Measurements from ENCODE around the gene PHRF1.
A peak's percentile ranks its signal among the peaks of the same experiment; 100 is the strongest.

Gene PHRF1

DNA sequence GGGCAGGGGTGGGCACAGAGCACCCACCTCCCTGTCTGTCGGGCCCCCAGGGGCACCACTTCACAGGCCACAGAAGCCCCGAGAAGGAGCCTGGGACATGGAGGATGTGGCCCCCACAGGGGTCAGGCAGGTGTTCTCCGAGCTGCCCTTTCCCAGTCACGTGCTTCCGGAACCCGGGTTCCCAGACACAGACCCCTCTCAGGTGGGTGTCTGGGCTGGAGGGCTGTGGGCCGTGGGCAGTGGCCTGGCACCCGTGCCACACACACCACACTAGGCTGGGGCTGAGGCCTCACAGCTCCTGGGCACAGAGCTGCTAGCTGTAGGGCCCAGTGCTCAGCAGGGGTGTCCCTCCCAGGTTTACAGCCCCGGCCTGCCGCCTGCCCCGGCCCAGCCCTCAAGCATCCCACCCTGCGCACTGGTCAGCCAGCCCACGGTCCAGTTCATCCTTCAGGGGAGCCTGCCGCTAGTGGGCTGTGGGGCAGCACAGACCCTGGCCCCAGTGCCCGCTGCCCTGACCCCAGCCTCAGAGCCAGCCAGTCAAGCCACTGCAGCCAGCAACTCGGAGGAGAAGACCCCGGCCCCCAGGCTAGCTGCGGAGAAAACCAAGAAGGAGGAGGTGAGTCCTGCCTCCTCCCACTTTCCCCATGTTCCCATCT lies 34.0 kb downstream of the PHRF1 start:
- H3K4me3 ChIP-seq (ENCODE audit: low read depth, low read length): no peak overlapping the region

GRCh38 chr11:611001-611996 lies 35.0 kb downstream of the PHRF1 start:
- DNase-seq (ENCODE audit: low read depth): no peak
- H3K4me3 ChIP-seq (ENCODE audit: low read depth, low read length): no peak overlapping the region

More for the DNA sequence above, 34.0 kb downstream of the PHRF1 start:
- no peak for DNase-seq (ENCODE audit: low read depth)

DNA sequence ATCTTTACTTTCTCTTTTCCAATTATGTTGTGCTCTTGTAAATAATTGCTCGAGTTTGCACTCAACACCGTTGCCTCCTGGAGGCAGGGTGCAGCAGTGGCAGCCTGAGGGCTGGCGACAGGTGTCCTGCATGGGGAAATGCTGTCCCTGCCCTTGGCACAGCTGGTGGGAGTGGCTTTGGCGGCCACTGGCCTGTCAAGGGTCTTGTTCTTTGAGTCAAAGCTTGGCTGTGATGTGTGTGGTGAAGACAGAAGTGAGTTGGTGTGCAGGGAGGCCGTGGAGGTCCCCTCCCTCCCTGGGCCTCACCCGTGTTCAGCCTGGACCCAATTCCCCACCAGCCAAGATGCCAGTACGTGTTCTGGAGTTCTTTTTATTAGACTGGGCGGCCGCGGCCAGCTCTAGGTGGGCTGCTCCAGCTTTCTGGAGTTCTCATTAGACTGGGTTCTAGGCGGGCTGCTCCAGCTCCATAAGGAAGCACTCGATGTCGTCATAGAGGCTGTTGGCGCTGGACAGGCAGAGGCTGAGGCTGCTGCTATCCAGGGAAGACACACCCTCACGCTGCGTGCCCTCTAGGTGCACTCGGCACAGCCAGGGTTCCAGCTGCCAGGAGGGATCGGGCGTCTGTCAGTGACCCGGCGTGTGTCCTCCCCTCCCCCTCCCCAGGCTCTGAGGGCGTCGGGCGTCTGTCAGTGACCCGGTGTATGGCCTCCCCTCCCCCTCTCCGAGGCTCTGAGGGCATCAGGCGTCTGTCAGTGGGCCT lies 36.1 kb downstream of the PHRF1 start:
- DNase-seq (ENCODE audit: low read depth): no peak
- no peak overlapping the region for H3K4me3 ChIP-seq (ENCODE audit: low read depth, low read length)

DNA sequence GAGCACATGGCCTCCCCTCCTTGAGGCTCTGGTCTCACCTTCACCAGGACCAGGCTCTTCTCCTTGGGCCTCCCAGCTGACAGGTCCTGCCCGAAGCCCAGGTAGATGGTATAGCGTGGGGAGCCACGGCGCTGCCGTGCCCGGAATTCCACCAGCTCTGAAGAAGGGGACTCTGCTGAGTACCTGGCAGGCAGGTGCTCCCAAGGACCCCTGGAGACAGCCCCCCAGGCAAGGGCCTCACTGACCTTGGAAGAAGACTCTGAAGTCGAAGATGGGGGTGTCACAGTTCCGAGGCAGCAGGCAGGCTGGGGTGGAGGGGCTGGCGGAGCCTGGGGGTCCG lies 36.7 kb downstream of the PHRF1 start:
- H3K4me3 ChIP-seq (ENCODE audit: low read depth, low read length): no peak overlapping the region
- no peak for DNase-seq (ENCODE audit: low read depth)

DNA sequence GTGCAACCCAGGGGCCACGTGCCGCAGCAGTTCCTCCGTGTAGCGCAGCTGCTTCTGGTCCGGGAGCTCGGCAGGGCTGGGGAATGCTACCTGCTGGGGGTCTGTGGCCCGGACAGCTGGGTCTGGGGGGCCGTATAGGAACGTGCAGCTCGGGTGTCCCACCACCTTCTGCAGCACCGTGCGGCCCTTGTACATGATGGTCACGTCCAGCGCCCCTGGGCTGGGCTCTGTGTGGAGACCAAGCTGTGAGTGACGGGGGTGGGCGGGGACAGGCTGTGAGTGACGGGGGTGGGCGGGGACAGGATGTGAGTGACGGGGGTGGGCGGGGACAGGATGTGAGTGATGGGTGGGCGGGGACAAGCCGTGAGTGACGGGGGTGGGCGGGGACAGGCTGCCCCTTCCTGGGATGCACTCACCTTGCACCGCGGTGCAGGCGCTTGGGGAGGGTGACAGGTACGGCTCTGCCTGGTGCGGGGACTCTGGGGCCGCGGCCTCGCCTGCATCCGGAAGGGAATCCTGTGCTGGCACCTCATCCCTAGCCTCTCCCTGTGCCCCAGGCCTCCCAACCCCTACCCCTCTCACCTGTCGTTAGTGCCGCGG lies 37.2 kb downstream of the PHRF1 start:
- H3K4me3 ChIP-seq (ENCODE audit: low read depth, low read length): no peak overlapping the region

DNA sequence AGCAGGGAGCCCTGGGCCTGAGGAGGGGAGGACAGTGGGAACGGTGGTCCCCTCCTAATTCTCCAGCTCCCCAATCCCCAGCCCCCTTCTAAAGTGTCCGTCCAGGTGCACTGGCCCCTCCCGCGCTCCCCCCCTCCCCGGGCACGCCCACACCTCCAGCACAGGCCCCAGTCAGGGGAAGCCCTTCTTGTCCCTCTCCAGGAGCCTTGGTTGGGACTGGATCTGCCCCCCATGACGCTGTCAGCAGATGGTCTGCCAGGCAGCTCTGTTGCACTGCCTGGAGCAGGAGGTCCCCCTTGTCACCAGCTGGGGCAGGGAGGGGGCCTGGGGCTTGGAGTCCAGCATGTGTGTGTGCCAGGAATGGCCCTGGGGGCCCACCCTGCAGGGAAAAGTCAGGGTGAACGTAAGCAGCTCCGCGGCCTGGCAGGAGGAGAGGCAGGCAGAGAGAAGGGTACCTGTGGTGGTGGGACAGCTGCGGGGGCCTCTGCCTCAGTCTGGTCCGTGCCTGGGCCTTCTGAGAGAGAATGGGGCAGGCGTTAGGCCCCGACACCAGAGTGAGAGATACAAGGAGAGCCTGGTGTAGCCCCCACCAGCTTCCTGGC lies 37.9 kb downstream of the PHRF1 start:
- no peak overlapping the region for H3K4me3 ChIP-seq (ENCODE audit: low read depth, low read length)

More for the DNA sequence above, 37.2 kb downstream of the PHRF1 start:
- no peak for DNase-seq (ENCODE audit: low read depth)

GRCh38 chr11:614623-615503 lies 38.6 kb downstream of the PHRF1 start:
- H3K4me3 ChIP-seq (ENCODE audit: low read depth, low read length): peak overlapping the region; percentile 63
- no peak for DNase-seq (ENCODE audit: low read depth)

More for the DNA sequence above, 37.9 kb downstream of the PHRF1 start:
- no peak for DNase-seq (ENCODE audit: low read depth)

GRCh38 chr11:615504-616319 lies 39.4 kb downstream of the PHRF1 start, which contains the start of gene IRF7:
TSS of gene IRF7 (minus strand) at chr11:615950. CDS start at chr11:615364, 586 bp downstream.
- peak; percentile 54 for DNase-seq (ENCODE audit: low read depth)
- peak within 1 kb of the TSS; percentile 63 for H3K4me3 ChIP-seq (ENCODE audit: low read depth, low read length)

- H3K4me3 ChIP-seq (ENCODE audit: low read depth, low read length): peak overlapping the region; percentile 63
- no peak for DNase-seq (ENCODE audit: low read depth)
Measured at GRCh38 chr11:616320-617198, 40.3 kb downstream of the PHRF1 start.

GRCh38 chr11:617199-617911 lies 41.1 kb downstream of the PHRF1 start:
- H3K4me3 ChIP-seq (ENCODE audit: low read depth, low read length): no peak overlapping the region
- DNase-seq (ENCODE audit: low read depth): no peak

DNA sequence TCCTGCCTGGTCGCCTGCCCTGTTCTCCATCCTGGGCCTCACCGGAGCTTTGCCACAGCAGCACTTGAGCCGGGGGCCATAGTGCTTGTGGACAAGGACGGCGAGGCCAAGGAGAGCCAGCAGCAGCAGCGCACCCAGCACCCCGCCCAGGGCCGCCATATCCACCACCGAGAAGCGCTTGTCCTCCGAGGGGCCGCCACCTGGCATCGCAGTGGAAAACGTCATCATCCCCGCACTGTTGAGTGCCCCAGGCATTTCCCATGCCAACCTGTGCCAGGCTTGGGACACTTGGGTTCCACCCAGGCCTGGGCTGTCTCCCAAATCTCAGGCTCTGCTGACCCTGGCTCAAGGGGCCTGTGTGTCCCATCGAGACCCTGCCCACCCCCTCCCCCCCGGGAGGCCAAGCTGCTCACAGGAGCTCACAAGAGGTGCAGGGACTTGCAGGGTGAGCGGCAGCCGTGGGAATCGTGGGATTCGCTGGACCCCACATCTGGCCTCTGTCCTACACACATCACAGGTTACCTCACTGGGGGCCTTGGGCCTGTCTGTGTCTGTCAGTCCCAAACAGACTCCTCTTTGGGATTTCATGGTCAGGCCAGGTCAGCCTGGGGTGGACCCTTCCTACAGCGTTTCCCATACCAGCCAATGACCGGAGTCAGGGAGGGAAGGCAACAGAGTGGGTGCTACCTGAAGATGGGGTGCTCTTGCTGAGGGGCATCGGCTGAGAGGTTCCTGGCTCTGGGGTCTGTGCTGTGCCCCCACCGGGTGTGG lies 41.8 kb downstream of the PHRF1 start:
- DNase-seq (ENCODE audit: low read depth): no peak
- H3K4me3 ChIP-seq (ENCODE audit: low read depth, low read length): no peak overlapping the region

- no peak overlapping the region for H3K4me3 ChIP-seq (ENCODE audit: low read depth, low read length)
- no peak for DNase-seq (ENCODE audit: low read depth)
Measured at GRCh38 chr11:618856-619627, 42.8 kb downstream of the PHRF1 start.

DNA sequence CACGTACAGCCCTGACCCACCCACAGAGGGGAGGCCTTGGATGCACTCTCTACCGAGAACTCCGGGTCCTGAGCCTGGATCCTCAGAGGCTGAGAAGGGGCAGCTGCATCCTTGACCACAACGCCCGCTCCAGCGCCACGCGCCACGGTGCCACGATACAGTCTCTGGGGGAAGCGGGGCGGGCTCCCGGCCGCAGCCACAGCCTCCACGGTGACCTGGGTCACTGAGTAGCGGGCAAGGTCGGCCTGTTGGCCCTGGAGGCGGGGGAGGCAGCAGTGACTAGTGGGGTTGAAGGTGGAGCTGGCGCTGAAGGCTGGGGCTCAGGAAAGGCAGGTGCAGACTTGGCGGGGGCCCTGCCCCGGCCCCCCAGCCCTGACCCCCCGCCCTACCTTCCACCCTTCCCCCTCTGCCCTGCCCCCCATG lies 43.4 kb downstream of the PHRF1 start:
- H3K4me3 ChIP-seq (ENCODE audit: low read depth, low read length): no peak overlapping the region
- no peak for DNase-seq (ENCODE audit: low read depth)

- no peak overlapping the region for H3K4me3 ChIP-seq (ENCODE audit: low read depth, low read length)
- DNase-seq (ENCODE audit: low read depth): no peak
Measured at GRCh38 chr11:620201-620600, 43.9 kb downstream of the PHRF1 start.
